CD4-positive, alpha-beta memory T cell (primary cell): Measurements from ENCODE around the gene NPPA. TPM values are rescaled to one million over a fixed set of nuclear protein-coding genes. Genes with fewer than 3 reads are reported as not detected.

Experiments used
- CTCF ChIA-PET: fragments of 350-600 bp; sonication (Branson Sonifier 250); formaldehyde crosslinking; loops from one replicate; lab custom pipeline; 2021; ENCODE audit warnings: inconsistent platforms; ENCODE audit not compliant: partially characterized antibody; lab: Charles Lee
- POLR2A ChIA-PET: fragments of 350-600 bp; sonication (Branson Sonifier 250); formaldehyde crosslinking; loops from one replicate; lab custom pipeline; 2021; ENCODE audit not compliant: partially characterized antibody; lab: Charles Lee
- DNase-seq, 5 donors: peaks; one replicate each; pipeline versions ENCODE4 v3.0.0 to v3.0.0-alpha.2; 2020 to 2022; ENCODE audit warnings: mixed read lengths in 1 of 5
- H3K27ac ChIP-seq: one replicate; pipeline ENCODE4 v1.7.0; 2013; ENCODE audit warnings: low read depth, low read length
- H3K27me3 ChIP-seq: 2 replicates; pipeline ENCODE4 v1.7.0; 2013; ENCODE audit warnings: mild to moderate bottlenecking, low read length, moderate library complexity; ENCODE audit not compliant: insufficient read depth
- H3K36me3 ChIP-seq: 2 replicates; pipeline ENCODE4 v1.7.0; 2013; ENCODE audit warnings: mild to moderate bottlenecking, low read length, moderate library complexity; ENCODE audit not compliant: insufficient read depth
- H3K4me1 ChIP-seq: 2 replicates; pipeline ENCODE4 v1.7.0; 2013; ENCODE audit warnings: mild to moderate bottlenecking, low read length, moderate library complexity; ENCODE audit not compliant: insufficient read depth
- H3K4me3 ChIP-seq, 2 donors: one replicate each; pipeline ENCODE4 v1.7.0; 2013; ENCODE audit warnings: low read length in 2 of 2, mild to moderate bottlenecking in 1 of 2
- H3K9me3 ChIP-seq, 2 donors: one replicate each; pipeline ENCODE4 v1.7.0; 2013; ENCODE audit warnings: low read length in 2 of 2, control low read depth in 1 of 2; ENCODE audit not compliant: control insufficient read depth in 1 of 2
- H3K27ac Mint-ChIP-seq, 7 donors: one replicate each; pipeline ENCODE4 v1.8.0; 2020 to 2021; ENCODE audit warnings: mixed read lengths in 7 of 7, mild to moderate bottlenecking in 6 of 7, inconsistent platforms in 3 of 7, moderate library complexity in 3 of 7
- H3K27me3 Mint-ChIP-seq, 2 donors: one replicate each; pipeline ENCODE4 v1.8.0; 2020 to 2021; ENCODE audit warnings: mixed read lengths in 2 of 2
- H3K36me3 Mint-ChIP-seq, 2 donors: one replicate each; pipeline ENCODE4 v1.8.0; 2020 to 2021; ENCODE audit warnings: mixed read lengths in 2 of 2, inconsistent platforms in 1 of 2, mild to moderate bottlenecking in 1 of 2
- H3K4me1 Mint-ChIP-seq, 4 donors: one replicate each; pipeline ENCODE4 v1.8.0; 2020 to 2021; ENCODE audit warnings: mixed read lengths in 4 of 4, mild to moderate bottlenecking in 1 of 4
- H3K4me3 Mint-ChIP-seq, 8 donors: one replicate each; pipeline ENCODE4 v1.8.0; 2020 to 2021; ENCODE audit warnings: mixed read lengths in 8 of 8, mild to moderate bottlenecking in 7 of 8, moderate library complexity in 6 of 8, inconsistent platforms in 3 of 8
- H3K9me3 Mint-ChIP-seq, 8 donors: one replicate each; pipeline ENCODE4 v1.8.0; 2020 to 2021; ENCODE audit warnings: mixed read lengths in 8 of 8, mild to moderate bottlenecking in 5 of 8, inconsistent platforms in 3 of 8, moderate library complexity in 1 of 8
- intact Hi-C: fragments of 100-400 bp; cut with micrococcal nuclease; formaldehyde crosslinking; loops from one replicate; pipeline ENCODE4 v1.15.1; 2023
- polyA plus RNA-seq, 2 donors: library from polyadenylated mRNA; unstranded; fragments of 300-500 nt; fragmentation: Illumina TruSeq; gene quantifications; one replicate each; pipeline ENCODE4 v1.2.3, GENCODE V29; 2021
- total RNA-seq, 2 experiments: library from RNA; stranded (reverse); gene quantifications; one replicate each; pipeline ENCODE4 v1.2.3, GENCODE V29; 2021

The NPPA gene
- total and polyA plus RNA-seq, 4 experiments from 2014 or later: not detected

DNA sequence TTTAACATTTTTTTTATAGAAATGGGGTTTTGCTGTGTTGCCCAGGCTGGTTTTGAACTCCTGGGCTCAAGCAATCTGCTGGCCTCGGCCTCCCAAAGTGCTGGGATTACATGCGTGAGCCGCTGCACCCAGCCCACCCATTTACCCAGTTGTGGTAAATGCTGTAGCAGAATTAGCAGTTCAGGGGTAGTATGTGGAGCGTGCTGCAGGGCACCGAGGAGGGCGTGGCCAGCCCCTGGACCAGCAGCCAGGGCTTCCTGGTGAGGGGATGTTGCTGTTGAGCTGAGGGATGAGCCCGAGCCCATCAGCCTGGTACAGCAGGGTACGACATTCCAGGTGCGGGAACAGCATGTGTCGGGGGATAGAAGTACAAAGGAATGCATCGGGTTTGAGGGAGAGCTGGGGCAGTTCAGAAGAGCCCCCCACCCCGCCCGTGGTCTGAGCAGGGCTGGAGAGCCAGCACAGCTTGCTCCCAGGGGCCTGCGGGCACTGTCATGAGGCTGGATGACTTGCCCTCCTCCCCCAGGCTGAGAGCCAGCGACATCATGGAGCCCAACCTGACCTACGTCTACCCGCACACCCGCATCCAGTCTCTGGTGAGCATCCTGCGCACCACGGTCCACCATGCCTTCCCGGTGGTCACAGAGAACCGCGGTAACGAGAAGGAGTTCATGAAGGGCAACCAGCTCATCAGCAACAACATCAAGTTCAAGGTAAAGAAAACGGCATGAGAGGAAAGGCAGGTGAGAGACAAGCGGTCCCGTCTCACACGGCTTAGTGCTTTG lies 11.9 kb downstream of the NPPA start:
- no peak overlapping the region for H3K4me3 Mint-ChIP-seq
- Histone ChIP-seq H3K36me3 (peaks cover 36% of the 10 kb centered on the region), H3K27ac (no peak overlapping the region), H3K27me3 (no peaks in the 10 kb centered on the region), H3K4me3 (no peak overlapping the region), H3K4me1 (peaks cover 3% of the 10 kb centered on the region), H3K9me3 (no peaks in the 10 kb centered on the region)
- no peak overlapping the region for H3K27ac Mint-ChIP-seq
- ChIA-PET CTCF (interaction anchor here (5.6 kb wide), 1 partner anchor 57 kb away, joined by 40 read pairs; no protein-coding TSS in a partner anchor), POLR2A (interaction anchor here (4.9 kb wide), 1 partner anchor 73 kb away, joined by 37 read pairs; no protein-coding TSS in a partner anchor)
- intact Hi-C loops: loop anchor here (5.0 kb wide), 2 partner anchors 147 to 282 kb away; partner anchors contain the start of gene MFN2
- DNase-seq: no peak
- H3K4me1 Mint-ChIP-seq: peaks cover 2 to 6% (median 4%) of the 10 kb centered on the region in 4 donors
- no peaks in the 10 kb centered on the region for H3K9me3 Mint-ChIP-seq
- H3K36me3 Mint-ChIP-seq: peaks cover 21 to 59% of the 10 kb centered on the region in 2 donors
- no peaks in the 10 kb centered on the region for H3K27me3 Mint-ChIP-seq

DNA sequence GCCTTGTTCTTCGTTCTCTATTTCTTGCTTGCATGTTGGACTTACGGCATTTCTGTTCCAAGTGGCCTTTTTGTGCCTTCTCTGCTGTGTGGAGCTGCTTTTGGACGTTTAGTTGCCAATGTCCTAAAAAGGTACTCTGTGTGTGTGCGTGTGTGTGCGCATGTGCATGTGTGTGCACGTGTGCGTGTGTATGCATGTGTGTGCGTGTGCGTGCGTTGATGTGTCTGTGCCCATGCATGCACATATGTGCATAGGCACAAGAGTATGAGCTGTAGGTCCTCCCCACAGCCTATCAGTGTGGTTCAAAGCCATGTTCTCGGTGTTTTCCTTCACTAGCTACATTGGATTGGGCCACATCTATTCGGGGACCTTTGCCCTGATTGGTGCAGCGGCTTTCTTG lies 13.7 kb downstream of the NPPA start:
- Histone ChIP-seq H3K9me3 (no peaks in the 10 kb centered on the region), H3K36me3 (peaks cover 39% of the 10 kb centered on the region), H3K4me1 (peaks cover 2% of the 10 kb centered on the region), H3K4me3 (no peak overlapping the region), H3K27me3 (no peaks in the 10 kb centered on the region), H3K27ac (no peak overlapping the region)
- Mint-ChIP-seq H3K36me3 (peaks cover 28 to 64% of the 10 kb centered on the region in 2 donors), H3K9me3 (no peaks in the 10 kb centered on the region), H3K4me1 (peaks cover 2 to 5% (median 4%) of the 10 kb centered on the region in 4 donors), H3K27ac (no peak overlapping the region), H3K27me3 (no peaks in the 10 kb centered on the region), H3K4me3 (no peak overlapping the region)
- ChIA-PET CTCF (no interaction called here), POLR2A (no interaction called here)
- intact Hi-C loops: no loop called here
- no peak for DNase-seq

DNA sequence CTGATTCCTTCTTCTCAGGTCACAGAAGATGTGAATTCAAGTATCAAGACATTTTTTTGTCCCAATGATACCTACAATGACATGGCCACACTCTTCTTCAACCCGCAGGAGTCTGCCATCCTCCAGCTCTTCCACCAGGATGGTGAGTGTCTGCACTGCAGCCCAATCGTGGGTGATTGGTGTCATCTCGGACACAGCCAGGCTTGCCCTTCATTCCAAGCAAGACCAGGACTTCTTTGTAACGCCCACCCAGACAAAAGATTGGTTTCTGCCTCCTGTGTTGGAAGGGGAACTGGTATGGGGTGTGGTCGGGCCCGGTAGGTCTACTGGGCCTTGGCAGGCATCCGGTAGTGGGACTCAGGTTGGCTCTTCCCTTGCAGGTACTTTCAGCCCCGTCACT lies 14.1 kb downstream of the NPPA start:
- Histone ChIP-seq H3K4me1 (no peaks in the 10 kb centered on the region), H3K27ac (no peak overlapping the region), H3K27me3 (no peaks in the 10 kb centered on the region), H3K4me3 (no peak overlapping the region), H3K36me3 (peaks cover 42% of the 10 kb centered on the region), H3K9me3 (no peaks in the 10 kb centered on the region)
- Mint-ChIP-seq H3K27me3 (no peaks in the 10 kb centered on the region), H3K4me1 (peaks cover under 1% of the 10 kb centered on the region in 4 donors), H3K36me3 (peaks cover 27 to 64% of the 10 kb centered on the region in 2 donors), H3K9me3 (no peaks in the 10 kb centered on the region), H3K27ac (no peak overlapping the region), H3K4me3 (no peak overlapping the region)
- intact Hi-C loops: no loop called here
- no peak for DNase-seq
- ChIA-PET CTCF (no interaction called here), POLR2A (no interaction called here)

DNA sequence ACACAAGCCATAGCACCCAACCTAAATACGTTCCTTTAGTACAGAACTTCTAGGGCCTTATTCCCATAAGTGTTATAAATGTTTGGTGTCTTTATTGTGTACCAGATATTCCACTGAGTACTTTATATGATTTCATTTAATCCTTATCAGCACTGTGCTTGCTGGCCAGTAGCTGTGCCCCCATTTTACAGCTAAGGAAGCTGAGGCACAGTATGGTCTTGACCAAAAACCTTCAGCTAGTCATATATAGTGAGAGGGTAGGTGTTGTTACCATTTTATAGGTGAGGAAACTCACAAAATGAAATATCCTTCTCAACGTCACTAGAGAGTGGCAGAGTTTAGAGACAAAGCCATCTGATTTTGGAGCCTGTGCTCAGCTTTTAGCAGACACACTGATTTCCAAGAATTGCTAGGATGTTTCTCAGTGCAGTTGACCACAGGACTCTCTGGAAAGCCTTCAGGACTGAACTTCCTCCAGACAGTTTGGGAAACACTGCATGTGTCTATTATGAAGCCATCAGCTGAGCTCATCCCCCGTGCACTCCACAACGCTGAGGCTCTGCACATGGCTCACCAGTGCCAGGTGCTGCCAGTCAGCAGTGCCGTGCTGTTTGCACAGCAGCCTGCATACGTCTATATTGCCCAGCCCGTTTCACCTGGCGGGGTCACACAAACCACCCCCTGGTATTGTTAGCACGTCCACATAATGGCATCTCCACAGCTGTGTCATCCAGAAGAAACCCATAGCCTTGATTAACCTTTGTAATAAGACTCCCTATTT lies 15.4 kb downstream of the NPPA start:
- CTCF ChIA-PET: no interaction called here

DNA sequence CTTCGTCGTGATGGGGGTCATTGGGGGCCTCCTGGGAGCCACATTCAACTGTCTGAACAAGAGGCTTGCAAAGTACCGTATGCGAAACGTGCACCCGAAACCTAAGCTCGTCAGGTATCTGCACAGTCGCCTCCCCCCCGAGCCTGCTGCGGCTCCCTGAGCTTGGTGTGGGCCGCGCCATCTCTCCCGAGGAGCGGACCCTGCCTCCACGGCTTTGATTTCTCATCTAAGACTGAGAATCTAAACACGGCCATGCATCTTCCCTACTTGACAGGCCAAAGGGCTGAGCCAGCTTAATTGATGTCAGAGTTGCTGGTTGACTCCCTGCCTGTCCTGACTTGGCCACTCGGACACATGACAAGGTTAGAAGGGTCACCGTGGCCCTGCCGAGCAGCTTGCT lies 19.1 kb downstream of the NPPA start:
- H3K27me3 ChIP-seq: no peaks in the 10 kb centered on the region
- no peaks in the 10 kb centered on the region for H3K4me1 ChIP-seq
- CTCF ChIA-PET: interaction anchor here (0.6 kb wide), 1 partner anchor 42 kb away, joined by 3 read pairs; no protein-coding TSS in a partner anchor
- Mint-ChIP-seq H3K27me3 (no peaks in the 10 kb centered on the region), H3K27ac (no peak overlapping the region), H3K36me3 (peaks cover 31 to 65% of the 10 kb centered on the region in 2 donors), H3K4me1 (no peaks in the 10 kb centered on the region), H3K9me3 (no peaks in the 10 kb centered on the region), H3K4me3 (no peak overlapping the region)
- DNase-seq: no peak
- H3K9me3 ChIP-seq: no peaks in the 10 kb centered on the region
- peaks cover 29% of the 10 kb centered on the region for H3K36me3 ChIP-seq
- no peak overlapping the region for H3K4me3 ChIP-seq
- no peak overlapping the region for H3K27ac ChIP-seq
- POLR2A ChIA-PET: no interaction called here
- intact Hi-C loops: no loop called here

More for the DNA sequence above, 15.4 kb downstream of the NPPA start:
- Histone ChIP-seq H3K27ac (no peak overlapping the region), H3K9me3 (no peaks in the 10 kb centered on the region), H3K4me1 (no peaks in the 10 kb centered on the region), H3K27me3 (no peaks in the 10 kb centered on the region), H3K4me3 (no peak overlapping the region), H3K36me3 (peaks cover 44% of the 10 kb centered on the region)
- POLR2A ChIA-PET: no interaction called here
- DNase-seq: no peak
- H3K9me3 Mint-ChIP-seq: no peaks in the 10 kb centered on the region
- peaks cover 33 to 67% of the 10 kb centered on the region in 2 donors for H3K36me3 Mint-ChIP-seq
- intact Hi-C loops: no loop called here
- H3K27ac Mint-ChIP-seq: no peak overlapping the region
- H3K4me3 Mint-ChIP-seq: no peak overlapping the region
- no peaks in the 10 kb centered on the region for H3K27me3 Mint-ChIP-seq
- H3K4me1 Mint-ChIP-seq: no peaks in the 10 kb centered on the region

DNA sequence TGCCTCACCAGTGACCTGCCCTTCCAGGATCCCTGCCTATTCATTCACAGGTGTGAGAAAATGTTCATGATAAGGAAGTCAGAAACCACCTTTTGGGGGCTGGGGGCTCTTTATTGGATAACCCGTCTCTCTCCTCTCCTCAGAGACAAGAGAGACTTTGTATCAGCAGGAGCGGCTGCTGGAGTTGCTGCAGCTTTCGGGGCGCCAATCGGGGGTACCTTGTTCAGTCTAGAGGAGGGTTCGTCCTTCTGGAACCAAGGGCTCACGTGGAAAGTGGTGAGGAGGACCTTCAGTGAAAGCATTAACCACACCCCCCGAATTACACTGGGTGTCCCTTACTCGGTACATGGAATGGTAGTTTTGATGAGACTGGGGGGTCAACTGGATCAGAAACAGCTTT lies 20.6 kb downstream of the NPPA start:
- H3K27me3 Mint-ChIP-seq: no peaks in the 10 kb centered on the region
- ChIA-PET CTCF (no interaction called here), POLR2A (no interaction called here)
- H3K9me3 Mint-ChIP-seq: no peaks in the 10 kb centered on the region
- H3K4me3 ChIP-seq: no peak overlapping the region
- peaks cover 28% of the 10 kb centered on the region for H3K36me3 ChIP-seq
- peak overlapping the region in 1 of 7 donors; percentile 48 for H3K27ac Mint-ChIP-seq
- no peak overlapping the region for H3K4me3 Mint-ChIP-seq
- peaks cover 27 to 55% of the 10 kb centered on the region in 2 donors for H3K36me3 Mint-ChIP-seq
- intact Hi-C loops: no loop called here
- H3K4me1 ChIP-seq: no peaks in the 10 kb centered on the region
- no peak for DNase-seq
- no peaks in the 10 kb centered on the region for H3K27me3 ChIP-seq
- no peak overlapping the region for H3K27ac ChIP-seq
- no peaks in the 10 kb centered on the region for H3K4me1 Mint-ChIP-seq
- no peaks in the 10 kb centered on the region for H3K9me3 ChIP-seq

DNA sequence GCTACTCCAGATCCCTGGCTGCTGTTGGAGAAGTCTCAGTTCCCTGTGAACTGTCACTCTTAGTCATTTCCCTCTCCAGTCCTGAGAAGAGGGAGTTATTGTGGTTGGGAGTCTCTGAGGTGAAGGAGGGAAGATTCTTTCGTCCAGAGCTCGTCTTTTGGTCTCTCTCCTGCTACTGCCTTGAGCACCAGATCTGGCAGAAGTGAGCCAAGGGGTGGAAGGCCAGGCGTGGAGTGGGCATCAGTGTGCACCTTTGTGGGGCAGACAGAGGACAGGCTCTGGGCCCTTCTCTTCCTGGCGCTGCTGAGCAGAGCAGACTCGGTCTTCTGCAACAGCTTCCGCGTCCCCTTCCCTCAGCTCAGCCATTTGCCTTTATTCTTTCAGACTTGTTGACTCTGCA lies 22.5 kb downstream of the NPPA start:
- Mint-ChIP-seq H3K27me3 (no peaks in the 10 kb centered on the region), H3K36me3 (peaks cover 27 to 51% of the 10 kb centered on the region in 2 donors), H3K27ac (no peak overlapping the region), H3K4me3 (no peak overlapping the region), H3K9me3 (no peaks in the 10 kb centered on the region), H3K4me1 (no peaks in the 10 kb centered on the region)
- H3K36me3 ChIP-seq: peaks cover 28% of the 10 kb centered on the region
- H3K27me3 ChIP-seq: no peaks in the 10 kb centered on the region
- no peaks in the 10 kb centered on the region for H3K9me3 ChIP-seq
- POLR2A ChIA-PET: no interaction called here
- no peak overlapping the region for H3K4me3 ChIP-seq
- no peaks in the 10 kb centered on the region for H3K4me1 ChIP-seq
- intact Hi-C loops: no loop called here
- no peak for DNase-seq
- H3K27ac ChIP-seq: no peak overlapping the region
- CTCF ChIA-PET: no interaction called here
